ENCODE measurements around the gene ALK. TPM values are rescaled to one million over a fixed set of nuclear protein-coding genes. Genes with fewer than 3 reads are reported as not detected.

The ALK gene
- total RNA-seq, 1 experiment from 2014 or later, result 0.87 TPM

GRCh38 chr2:29806461-29806860 is 114.9 kb downstream of the ALK start:
- no peak overlapping the region for H3K9ac ChIP-seq (ENCODE audit: low read length)
- H3K9me3 ChIP-seq (ENCODE audit: low read length), result no peaks in the 10 kb centered on the region
- BruUV-seq (replicated peaks), result no TSS peak
- ATAC-seq (peak; percentile 62), DNase-seq (peak; percentile 90)
- no peaks in the 10 kb centered on the region; the same call in 1 of the 2 replicates for H3K9me2 ChIP-seq (replicated peaks; ENCODE audit: low read length)
- no peaks in the 10 kb centered on the region for H3F3A ChIP-seq (ENCODE audit: low read length, unreplicated experiment)
- H3K4me1 ChIP-seq (ENCODE audit: insufficient read depth, low read length), result peaks cover 28% of the 10 kb centered on the region
- H3K27ac ChIP-seq (ENCODE audit: low read length), result peak overlapping the region; percentile 45
- H3K36me3 ChIP-seq (ENCODE audit: low read depth, low read length), result no peaks in the 10 kb centered on the region
- no peak overlapping the region for H2AFZ ChIP-seq (ENCODE audit: low read length)
- peak overlapping the region; percentile 45 for H3K4me2 ChIP-seq (ENCODE audit: low read length)
- H3K4me3 ChIP-seq (ENCODE audit: low read length), result no peak overlapping the region
- no peaks in the 10 kb centered on the region for H4K20me1 ChIP-seq (ENCODE audit: low read length)
- CTCF ChIA-PET, result no interaction called here
- no peaks in the 10 kb centered on the region for H3K79me2 ChIP-seq (ENCODE audit: low read length)
- POLR2A ChIA-PET (ENCODE audit: unreplicated experiment), result no interaction called here
- no peaks in the 10 kb centered on the region for H3K27me3 ChIP-seq (ENCODE audit: low read length)
- TF ChIP-seq CTCF (conservative IDR thresholded peaks at IDR 0.05; ENCODE audit: low read depth, low read length), result no peak
- TF ChIP-seq EZH2 (IDR thresholded peaks at IDR 0.05; ENCODE audit: low read length, unreplicated experiment), result no peak
- TF ChIP-seq EZH2phosphoT487 (IDR thresholded peaks at IDR 0.05; ENCODE audit: borderline replicate concordance, low read length), result no peak
- intact Hi-C loops (cut with micrococcal nuclease), result loop anchor here (5.0 kb wide), 1 partner anchor 271 kb away; no protein-coding TSS in a partner anchor

- Histone ChIP-seq H3K9ac (ENCODE audit: low read length) (no peak overlapping the region), H4K20me1 (ENCODE audit: low read length) (no peaks in the 10 kb centered on the region), H3K9me3 (ENCODE audit: low read length) (no peaks in the 10 kb centered on the region), H3F3A (ENCODE audit: low read length, unreplicated experiment) (no peaks in the 10 kb centered on the region), H3K9me2 (replicated peaks; ENCODE audit: low read length) (no peaks in the 10 kb centered on the region; the same call in 1 of the 2 replicates), H3K36me3 (ENCODE audit: low read depth, low read length) (no peaks in the 10 kb centered on the region), H3K27me3 (ENCODE audit: low read length) (no peaks in the 10 kb centered on the region), H3K4me3 (ENCODE audit: low read length) (no peak overlapping the region), H3K27ac (ENCODE audit: low read length) (no peak overlapping the region), H2AFZ (ENCODE audit: low read length) (no peak overlapping the region), H3K4me1 (ENCODE audit: insufficient read depth, low read length) (peaks cover 20% of the 10 kb centered on the region), H3K4me2 (ENCODE audit: low read length) (no peak overlapping the region), H3K79me2 (ENCODE audit: low read length) (no peaks in the 10 kb centered on the region)
- ChIA-PET POLR2A (ENCODE audit: unreplicated experiment) (no interaction called here), CTCF (no interaction called here)
- no peak for TF ChIP-seq EZH2phosphoT487 (IDR thresholded peaks at IDR 0.05; ENCODE audit: borderline replicate concordance, low read length)
- TF ChIP-seq EZH2 (IDR thresholded peaks at IDR 0.05; ENCODE audit: low read length, unreplicated experiment), result no peak
- no peak for ATAC-seq
- no TSS peak for BruUV-seq (replicated peaks)
- DNase-seq, result no peak
- intact Hi-C loops (cut with micrococcal nuclease), result loop anchor here (5.0 kb wide), 2 partner anchors 57 to 273 kb away; no protein-coding TSS in a partner anchor
These were observed 116.7 kb downstream of the ALK start for GRCh38 chr2:29804671-29805070.

- H3K27me3 ChIP-seq (ENCODE audit: low read length), result no peaks in the 10 kb centered on the region
- BruUV-seq (replicated peaks), result no TSS peak
These were observed 117.8 kb downstream of the ALK start for GRCh38 chr2:29803537-29803936.

More at GRCh38 chr2:29803537-29803936, 117.8 kb downstream of the ALK start:
- ChIA-PET POLR2A (ENCODE audit: unreplicated experiment) (no interaction called here), CTCF (no interaction called here)
- no peaks in the 10 kb centered on the region for H3K9me3 ChIP-seq (ENCODE audit: low read length)
- H3K4me1 ChIP-seq (ENCODE audit: insufficient read depth, low read length), result peaks cover 20% of the 10 kb centered on the region
- no peaks in the 10 kb centered on the region; the same call in 1 of the 2 replicates for H3K9me2 ChIP-seq (replicated peaks; ENCODE audit: low read length)
- ATAC-seq, result peak; percentile 64
- H3F3A ChIP-seq (ENCODE audit: low read length, unreplicated experiment), result no peaks in the 10 kb centered on the region
- no peaks in the 10 kb centered on the region for H4K20me1 ChIP-seq (ENCODE audit: low read length)
- TF ChIP-seq EZH2phosphoT487 (IDR thresholded peaks at IDR 0.05; ENCODE audit: borderline replicate concordance, low read length) (no peak), CTCF (conservative IDR thresholded peaks at IDR 0.05; ENCODE audit: low read depth, low read length) (no peak), EZH2 (IDR thresholded peaks at IDR 0.05; ENCODE audit: low read length, unreplicated experiment) (no peak)
- DNase-seq, result peak; percentile 47
- no peaks in the 10 kb centered on the region for H3K36me3 ChIP-seq (ENCODE audit: low read depth, low read length)
- no peaks in the 10 kb centered on the region for H3K79me2 ChIP-seq (ENCODE audit: low read length)
- no peak overlapping the region for H3K4me2 ChIP-seq (ENCODE audit: low read length)
- intact Hi-C loops (cut with micrococcal nuclease), result loop anchor here (5.0 kb wide), 1 partner anchor 56 kb away; no protein-coding TSS in a partner anchor
- H3K27ac ChIP-seq (ENCODE audit: low read length), result no peak overlapping the region
- H3K4me3 ChIP-seq (ENCODE audit: low read length), result no peak overlapping the region
- no peak overlapping the region for H3K9ac ChIP-seq (ENCODE audit: low read length)
- no peak overlapping the region for H2AFZ ChIP-seq (ENCODE audit: low read length)
